HepG2 (cell line): ENCODE results near the gene GAD1. TPM values are rescaled to one million over a fixed set of nuclear protein-coding genes. Genes with fewer than 3 reads are reported as not detected.

Experiments used
- CHCHD3 ChIP-seq: sonication (generic); formaldehyde crosslinking; IDR thresholded peaks from 2 replicates; pipeline ENCODE4 v1.8.0; 2022; ENCODE audit warnings: mild to moderate bottlenecking, missing genetic modification reagents, moderate library complexity
- ERF ChIP-seq: IDR thresholded peaks from 2 replicates; pipeline ENCODE4 v1.6.1; 2018; ENCODE audit warnings: missing biosample characterization, missing genetic modification reagents
- FOXO1 ChIP-seq: sonication (generic); formaldehyde crosslinking; IDR thresholded peaks from 2 replicates; pipeline ENCODE4 v1.4.0; 2020; ENCODE audit warnings: missing genetic modification reagents
- GABPB1 ChIP-seq: IDR thresholded peaks from 2 replicates; pipeline ENCODE4 v1.6.1; 2016; ENCODE audit warnings: mild to moderate bottlenecking, missing genetic modification reagents, moderate library complexity, missing compliant biosample characterization
- HDAC1 ChIP-seq: sonication (generic); formaldehyde crosslinking; IDR thresholded peaks from 2 replicates; pipeline ENCODE4 v1.5.1; 2020; ENCODE audit warnings: mild to moderate bottlenecking, missing genetic modification reagents
- MATR3 ChIP-seq: sonication (generic); formaldehyde crosslinking; IDR thresholded peaks from 2 replicates; pipeline ENCODE4 v1.4.0; 2020; ENCODE audit warnings: missing genetic modification reagents
- PBX2 ChIP-seq: IDR thresholded peaks from 2 replicates; pipeline ENCODE4 v1.6.1; 2016; ENCODE audit warnings: control low read depth
- RBAK ChIP-seq: sonication (generic); formaldehyde crosslinking; IDR thresholded peaks from 2 replicates; pipeline ENCODE4 v1.5.1; 2020; ENCODE audit warnings: mild to moderate bottlenecking, missing genetic modification reagents
- RXRB ChIP-seq: IDR thresholded peaks from 2 replicates; pipeline ENCODE4 v1.6.1; 2016; ENCODE audit warnings: borderline replicate concordance, missing genetic modification reagents, missing compliant biosample characterization
- SMAD3 ChIP-seq: sonication (generic); formaldehyde crosslinking; IDR thresholded peaks from 2 replicates; pipeline ENCODE4 v1.4.0; 2020; ENCODE audit warnings: missing genetic modification reagents
- SP1 ChIP-seq, 2 experiments: fragments of 450-650 bp in 1 of 2; sonication (generic) in 1 of 2; formaldehyde crosslinking in 1 of 2; IDR thresholded peaks; 2 replicates each; pipeline versions ENCODE4 v1.4.0 to v1.6.1; 2016 to 2020; ENCODE audit warnings: missing genetic modification reagents in 1 of 2
- TBL1XR1 ChIP-seq: fragments of 150-350 bp; IDR thresholded peaks from 2 replicates; pipeline ENCODE4 v1.6.1; 2014; ENCODE audit warnings: borderline replicate concordance, low read length; ENCODE audit not compliant: partially characterized antibody
- TOE1 ChIP-seq: sonication (generic); formaldehyde crosslinking; IDR thresholded peaks from 2 replicates; pipeline ENCODE4 v1.4.0; 2020; ENCODE audit warnings: mild to moderate bottlenecking, missing genetic modification reagents
- ZNF501 ChIP-seq: sonication (generic); formaldehyde crosslinking; IDR thresholded peaks from 2 replicates; pipeline ENCODE4 v1.5.1; 2020; ENCODE audit warnings: mild to moderate bottlenecking, moderate library complexity, missing genetic modification reagents
- ZNF710 ChIP-seq: sonication (generic); formaldehyde crosslinking; IDR thresholded peaks from 2 replicates; pipeline ENCODE4 v1.5.0; 2020; ENCODE audit warnings: mild to moderate bottlenecking, missing genetic modification reagents, borderline replicate concordance
- ZNF746 ChIP-seq: sonication (generic); formaldehyde crosslinking; IDR thresholded peaks from 2 replicates; pipeline ENCODE4 v1.8.0; 2022; ENCODE audit warnings: mild to moderate bottlenecking, missing genetic modification reagents
- ZNF768 ChIP-seq: sonication (generic); formaldehyde crosslinking; IDR thresholded peaks from 2 replicates; pipeline ENCODE4 v1.4.0; 2020; ENCODE audit warnings: missing genetic modification reagents
- ZZZ3 ChIP-seq: sonication (generic); formaldehyde crosslinking; IDR thresholded peaks from 2 replicates; pipeline ENCODE4 v1.4.0; 2020; ENCODE audit warnings: missing genetic modification reagents, mild to moderate bottlenecking, borderline replicate concordance
- polyA plus RNA-seq, 8 experiments: library from polyadenylated mRNA; depleted of rRNA in 3 of 8; stranded (reverse) in 7 of 8; unstranded in 1 of 8; fragments of >200 nt; fragmentation: Illumina TruSeq in 4 of 8; extraction: Trizol in 4 of 8; gene quantifications; 2 replicates each; pipeline versions ENCODE4 v1.2.1 to v1.2.3, GENCODE V29; 2011 to 2016; ENCODE audit warnings: low read depth in 4 of 8, missing spikeins in 1 of 8, mixed read lengths in 1 of 8; ENCODE audit not compliant: insufficient read depth in 1 of 8
- total RNA-seq, 5 experiments: library from RNA; depleted of rRNA; stranded (reverse); fragments of >200 nt; fragmentation: Illumina TruSeq; extraction: Trizol; gene quantifications; 2 replicates each; pipeline ENCODE4 v1.2.3, GENCODE V29; 2016; ENCODE audit warnings: low read depth in 1 of 5
- TF ChIP-seq, protein P1 (sequence below): sonication (generic); formaldehyde crosslinking; IDR thresholded peaks from 2 replicates; pipeline ENCODE4 v1.4.0; 2020; ENCODE audit warnings: missing genetic modification reagents
- TF ChIP-seq, protein P2 (sequence below): sonication (generic); formaldehyde crosslinking; IDR thresholded peaks from 2 replicates; pipeline ENCODE4 v1.5.0; 2020; ENCODE audit warnings: mild to moderate bottlenecking, missing genetic modification reagents, borderline replicate concordance

GAD1 gene
- total and polyA plus RNA-seq, 2 of the 13 experiments (the other 11 are each of a cell fraction or from before 2014, with no cell fraction given): 0.09 to 0.13 TPM

GRCh38 chr2:170873035-170873692 lies 56.5 kb downstream of the GAD1 start (continued):
- TF ChIP-seq ZNF710 (CRISPR knock-in tag) (0 out of 2 replicates have a peak, but pooled peaks have one; percentile 48), PBX2 (CRISPR knock-in tag) (no peak), HDAC1 (CRISPR knock-in tag) (no peak), RBAK (CRISPR knock-in tag) (0 out of 2 replicates have a peak, but pooled peaks have one; percentile 18), ZNF768 (CRISPR knock-in tag) (0 out of 2 replicates have a peak, but pooled peaks have one; percentile 12), ERF (0 out of 2 replicates have a peak, but pooled peaks have one; percentile 60), TBL1XR1 (peak; percentile 55), ZNF501 (CRISPR knock-in tag) (peak; percentile 74; the same call in 1 of the 2 replicates), RXRB (CRISPR knock-in tag) (peak; percentile 78; the same call in 1 of the 2 replicates), ZZZ3 (CRISPR knock-in tag) (no peak), GABPB1 (0 out of 2 replicates have a peak, but pooled peaks have one; percentile 29), SP1 (IDR thresholded peaks at IDR 0.05) (no peak), SP1 (CRISPR knock-in tag; IDR thresholded peaks at IDR 0.05) (no peak), SMAD3 (CRISPR knock-in tag) (0 out of 2 replicates have a peak, but pooled peaks have one; percentile 66), FOXO1 (no peak), TOE1 (CRISPR knock-in tag) (0 out of 2 replicates have a peak, but pooled peaks have one; percentile 56), ZNF746 (CRISPR knock-in tag) (no peak), MATR3 (no peak), CHCHD3 (CRISPR knock-in tag) (no peak)
- TF ChIP-seq, protein P1, sequence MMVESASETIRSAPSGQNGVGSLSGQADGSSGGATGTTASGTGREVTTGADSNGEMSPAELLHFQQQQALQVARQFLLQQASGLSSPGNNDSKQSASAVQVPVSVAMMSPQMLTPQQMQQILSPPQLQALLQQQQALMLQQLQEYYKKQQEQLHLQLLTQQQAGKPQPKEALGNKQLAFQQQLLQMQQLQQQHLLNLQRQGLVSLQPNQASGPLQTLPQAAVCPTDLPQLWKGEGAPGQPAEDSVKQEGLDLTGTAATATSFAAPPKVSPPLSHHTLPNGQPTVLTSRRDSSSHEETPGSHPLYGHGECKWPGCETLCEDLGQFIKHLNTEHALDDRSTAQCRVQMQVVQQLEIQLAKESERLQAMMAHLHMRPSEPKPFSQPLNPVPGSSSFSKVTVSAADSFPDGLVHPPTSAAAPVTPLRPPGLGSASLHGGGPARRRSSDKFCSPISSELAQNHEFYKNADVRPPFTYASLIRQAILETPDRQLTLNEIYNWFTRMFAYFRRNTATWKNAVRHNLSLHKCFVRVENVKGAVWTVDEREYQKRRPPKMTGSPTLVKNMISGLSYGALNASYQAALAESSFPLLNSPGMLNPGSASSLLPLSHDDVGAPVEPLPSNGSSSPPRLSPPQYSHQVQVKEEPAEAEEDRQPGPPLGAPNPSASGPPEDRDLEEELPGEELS (CRISPR knock-in tag): 0 out of 2 replicates have a peak, but pooled peaks have one; percentile 38
- TF ChIP-seq, protein P2, sequence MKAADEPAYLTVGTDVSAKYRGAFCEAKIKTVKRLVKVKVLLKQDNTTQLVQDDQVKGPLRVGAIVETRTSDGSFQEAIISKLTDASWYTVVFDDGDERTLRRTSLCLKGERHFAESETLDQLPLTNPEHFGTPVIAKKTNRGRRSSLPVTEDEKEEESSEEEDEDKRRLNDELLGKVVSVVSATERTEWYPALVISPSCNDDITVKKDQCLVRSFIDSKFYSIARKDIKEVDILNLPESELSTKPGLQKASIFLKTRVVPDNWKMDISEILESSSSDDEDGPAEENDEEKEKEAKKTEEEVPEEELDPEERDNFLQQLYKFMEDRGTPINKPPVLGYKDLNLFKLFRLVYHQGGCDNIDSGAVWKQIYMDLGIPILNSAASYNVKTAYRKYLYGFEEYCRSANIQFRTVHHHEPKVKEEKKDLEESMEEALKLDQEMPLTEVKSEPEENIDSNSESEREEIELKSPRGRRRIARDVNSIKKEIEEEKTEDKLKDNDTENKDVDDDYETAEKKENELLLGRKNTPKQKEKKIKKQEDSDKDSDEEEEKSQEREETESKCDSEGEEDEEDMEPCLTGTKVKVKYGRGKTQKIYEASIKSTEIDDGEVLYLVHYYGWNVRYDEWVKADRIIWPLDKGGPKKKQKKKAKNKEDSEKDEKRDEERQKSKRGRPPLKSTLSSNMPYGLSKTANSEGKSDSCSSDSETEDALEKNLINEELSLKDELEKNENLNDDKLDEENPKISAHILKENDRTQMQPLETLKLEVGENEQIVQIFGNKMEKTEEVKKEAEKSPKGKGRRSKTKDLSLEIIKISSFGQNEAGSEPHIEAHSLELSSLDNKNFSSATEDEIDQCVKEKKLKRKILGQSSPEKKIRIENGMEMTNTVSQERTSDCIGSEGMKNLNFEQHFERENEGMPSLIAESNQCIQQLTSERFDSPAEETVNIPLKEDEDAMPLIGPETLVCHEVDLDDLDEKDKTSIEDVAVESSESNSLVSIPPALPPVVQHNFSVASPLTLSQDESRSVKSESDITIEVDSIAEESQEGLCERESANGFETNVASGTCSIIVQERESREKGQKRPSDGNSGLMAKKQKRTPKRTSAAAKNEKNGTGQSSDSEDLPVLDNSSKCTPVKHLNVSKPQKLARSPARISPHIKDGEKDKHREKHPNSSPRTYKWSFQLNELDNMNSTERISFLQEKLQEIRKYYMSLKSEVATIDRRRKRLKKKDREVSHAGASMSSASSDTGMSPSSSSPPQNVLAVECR (CRISPR knock-in tag): peak; percentile 21; the same call in 1 of the 2 replicates
